ENCODE data around the gene HMBS.
"Not testable (repeated sequence)": the region's sequence is repeated elsewhere in the genome, so short reads cannot be mapped to it uniquely, and the experiment has no call there.

HMBS gene

DNA sequence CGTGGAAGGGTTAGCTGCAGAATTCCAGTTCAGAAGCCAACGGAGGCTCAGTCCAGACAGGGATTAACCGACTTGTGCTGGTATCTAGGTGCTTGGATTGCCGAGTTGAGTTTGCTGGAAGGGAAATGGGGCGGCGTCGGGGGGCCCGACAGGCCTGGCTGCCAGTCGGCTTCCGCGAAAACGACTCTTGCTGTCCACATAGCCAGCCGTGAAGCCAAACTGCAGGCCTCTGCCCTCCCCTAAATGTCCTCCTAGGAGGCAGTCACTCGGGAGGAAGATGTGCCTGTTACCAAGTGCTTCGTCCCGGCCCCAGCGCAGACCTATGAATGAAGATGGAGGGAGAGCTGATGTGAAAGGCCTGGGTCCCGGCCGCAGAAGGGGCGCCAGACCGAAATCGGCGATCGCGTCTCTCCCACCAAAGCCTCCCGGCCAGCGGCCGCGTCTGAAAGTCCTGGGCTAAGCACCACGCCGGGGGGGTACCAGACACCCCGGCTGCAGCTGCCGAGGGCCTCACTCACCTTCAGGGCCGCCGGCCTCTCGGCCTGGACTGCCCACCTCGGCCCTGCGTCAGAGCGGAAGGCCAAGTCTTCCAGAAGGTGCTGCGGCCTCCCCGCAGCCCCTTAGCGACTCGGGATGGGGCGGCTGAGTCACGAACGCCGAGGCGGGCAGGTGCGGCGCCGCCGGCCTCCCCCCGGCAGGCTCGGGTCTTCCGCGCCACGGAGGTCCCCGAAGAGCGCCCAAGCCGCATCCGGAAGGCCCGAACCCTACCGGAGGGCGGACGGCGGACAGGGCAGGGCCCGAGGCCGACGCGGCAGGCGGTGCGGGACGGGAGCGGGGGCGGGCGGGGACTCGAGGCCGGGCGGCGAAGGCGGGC is 9.5 kb downstream of the HMBS start:
- no peak for DNase-seq (ENCODE audit: low read depth, low spot score)
- H3K36me3 ChIP-seq (ENCODE audit: insufficient read depth, low read length), result peaks cover 56% of the 10 kb centered on the region

DNA sequence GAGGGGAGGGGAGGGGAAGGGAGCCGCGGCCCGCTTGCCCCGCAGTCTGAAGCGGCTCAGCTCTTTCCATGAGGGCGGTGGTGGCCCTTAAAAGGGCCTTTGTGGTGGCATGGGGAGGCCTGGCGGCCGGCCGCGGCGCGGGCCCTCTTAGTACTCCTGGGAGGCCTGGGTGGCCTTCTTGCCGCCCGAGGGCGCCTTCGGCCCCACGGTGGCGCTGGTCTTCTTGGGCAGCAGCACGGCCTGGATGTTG is 10.1 kb downstream of the HMBS start:
- peak overlapping the region; percentile 86 for H3K27ac ChIP-seq
- H3K4me3 ChIP-seq, result peak overlapping the region; percentile 99
- no peaks in the 10 kb centered on the region for H3K9me3 ChIP-seq (ENCODE audit: low read depth, low read length)
- H3K9ac ChIP-seq (ENCODE audit: insufficient read length), result peak overlapping the region; percentile 97
- TF ChIP-seq POLR2AphosphoS5 (IDR thresholded peaks at IDR 0.05; ENCODE audit: borderline replicate concordance, low read depth, low read length), result no peak
- TF ChIP-seq FOXP2 (optimal IDR thresholded peaks at IDR 0.05; ENCODE audit: control extremely low read depth, extremely low read length, insufficient read depth), result no peak
- no peak for TF ChIP-seq EZH2 (IDR thresholded peaks at IDR 0.05)
- no peak for DNase-seq (ENCODE audit: low read depth, low spot score)
- H3K36me3 ChIP-seq (ENCODE audit: insufficient read depth, low read length), result peaks cover 56% of the 10 kb centered on the region

More for the DNA sequence above, 9.5 kb downstream of the HMBS start:
- Histone ChIP-seq H3K9me3 (ENCODE audit: low read depth, low read length) (no peaks in the 10 kb centered on the region), H3K27ac (peak overlapping the region; percentile 86), H3K9ac (ENCODE audit: insufficient read length) (peak overlapping the region; percentile 97), H3K4me3 (peak overlapping the region; percentile 99)
- no peak for TF ChIP-seq EZH2 (IDR thresholded peaks at IDR 0.05)
- peak; percentile 60; the same call in 1 of the 2 replicates for TF ChIP-seq POLR2AphosphoS5 (IDR thresholded peaks at IDR 0.05; ENCODE audit: borderline replicate concordance, low read depth, low read length)

DNA sequence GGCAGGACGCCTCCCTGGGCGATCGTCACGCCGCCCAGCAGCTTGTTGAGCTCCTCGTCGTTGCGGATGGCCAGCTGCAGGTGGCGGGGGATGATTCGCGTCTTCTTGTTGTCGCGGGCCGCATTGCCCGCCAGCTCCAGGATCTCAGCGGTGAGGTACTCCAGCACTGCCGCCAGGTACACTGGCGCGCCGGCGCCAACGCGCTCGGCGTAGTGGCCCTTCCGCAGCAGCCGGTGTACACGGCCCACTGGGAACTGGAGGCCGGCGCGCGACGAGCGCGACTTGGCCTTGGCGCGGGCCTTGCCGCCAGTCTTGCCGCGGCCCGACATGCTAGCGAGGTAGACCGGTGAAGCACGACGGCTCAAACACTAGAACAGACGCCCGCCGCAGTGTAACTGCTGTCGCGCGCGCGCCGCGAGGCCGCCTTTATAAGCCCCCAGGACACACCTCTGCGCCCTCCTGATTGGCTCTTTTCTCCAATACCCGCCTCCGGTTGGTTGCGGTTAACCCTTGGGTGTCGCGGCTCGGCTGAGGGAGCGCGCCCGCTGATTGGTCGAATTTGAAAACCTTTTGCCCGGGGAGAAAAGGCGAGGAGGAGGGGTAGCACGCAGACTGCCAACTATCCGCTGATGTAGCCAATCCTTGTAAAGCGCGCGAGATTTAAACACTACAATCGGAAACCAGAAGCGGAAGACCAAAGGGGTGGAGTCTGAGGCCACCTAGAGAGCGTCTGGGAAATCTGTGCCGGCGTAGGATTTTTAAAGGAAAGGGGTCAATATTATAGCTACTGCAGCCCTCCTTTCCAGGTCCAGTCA is 10.6 kb downstream of the HMBS start:
- peaks cover 60% of the 10 kb centered on the region for H3K36me3 ChIP-seq (ENCODE audit: insufficient read depth, low read length)
- peak; percentile 96 for DNase-seq (ENCODE audit: low read depth, low spot score)
- TF ChIP-seq EZH2 (IDR thresholded peaks at IDR 0.05) (no peak), POLR2AphosphoS5 (IDR thresholded peaks at IDR 0.05; ENCODE audit: borderline replicate concordance, low read depth, low read length) (peak; percentile 100), FOXP2 (optimal IDR thresholded peaks at IDR 0.05; ENCODE audit: control extremely low read depth, extremely low read length, insufficient read depth) (peak; percentile 21)
- H3K27ac ChIP-seq, result peak overlapping the region; percentile 86
- peak overlapping the region; percentile 97 for H3K9ac ChIP-seq (ENCODE audit: insufficient read length)
- H3K4me3 ChIP-seq, result peak overlapping the region; percentile 99
- no peaks in the 10 kb centered on the region for H3K9me3 ChIP-seq (ENCODE audit: low read depth, low read length)

DNA sequence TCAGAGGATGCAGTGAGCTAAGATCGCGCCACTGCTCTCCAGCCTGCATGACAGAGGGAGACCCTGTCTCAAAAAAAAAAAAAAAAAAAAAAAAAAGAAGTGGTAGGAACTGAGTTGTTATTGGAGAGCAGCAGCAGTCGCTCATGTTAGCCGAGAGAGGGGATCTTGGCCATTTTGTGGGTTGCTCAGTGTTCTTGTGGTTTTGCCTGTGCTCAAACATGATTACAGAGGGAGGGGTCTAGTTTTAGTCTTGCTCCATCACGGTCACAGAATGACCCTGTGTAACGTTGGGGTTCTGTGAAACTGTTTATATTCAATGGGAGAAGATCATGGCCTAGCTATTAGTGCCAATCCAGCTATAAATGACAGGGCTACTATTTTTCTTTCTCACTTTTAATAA is 15.0 kb downstream of the HMBS start:
- peaks cover 33% of the 10 kb centered on the region for H3K36me3 ChIP-seq (ENCODE audit: insufficient read depth, low read length)
- peak overlapping the region; percentile 51 for H3K9ac ChIP-seq (ENCODE audit: insufficient read length)
- peak overlapping the region; percentile 95 for H3K4me3 ChIP-seq
- H3K9me3 ChIP-seq (ENCODE audit: low read depth, low read length), result no peaks in the 10 kb centered on the region
- H3K27ac ChIP-seq, result no peak overlapping the region; the same call in 1 of the 2 replicates
- TF ChIP-seq POLR2AphosphoS5 (IDR thresholded peaks at IDR 0.05; ENCODE audit: borderline replicate concordance, low read depth, low read length) (no peak), EZH2 (IDR thresholded peaks at IDR 0.05) (no peak), FOXP2 (optimal IDR thresholded peaks at IDR 0.05; ENCODE audit: control extremely low read depth, extremely low read length, insufficient read depth) (no peak)
- no peak for DNase-seq (ENCODE audit: low read depth, low spot score)

- Histone ChIP-seq H3K36me3 (ENCODE audit: insufficient read depth, low read length) (peaks cover 33% of the 10 kb centered on the region), H3K27ac (no peak overlapping the region; the same call in 1 of the 2 replicates), H3K9ac (ENCODE audit: insufficient read length) (peak overlapping the region; percentile 96), H3K4me3 (peak overlapping the region; percentile 95), H3K9me3 (ENCODE audit: low read depth, low read length) (no peaks in the 10 kb centered on the region)
- TF ChIP-seq EZH2 (IDR thresholded peaks at IDR 0.05), result no peak
- TF ChIP-seq FOXP2 (optimal IDR thresholded peaks at IDR 0.05; ENCODE audit: control extremely low read depth, extremely low read length, insufficient read depth), result no peak
- TF ChIP-seq POLR2AphosphoS5 (IDR thresholded peaks at IDR 0.05; ENCODE audit: borderline replicate concordance, low read depth, low read length), result no peak
- DNase-seq (ENCODE audit: low read depth, low spot score), result no peak
Observed at GRCh38 chr11:119100246-119100970, 15.7 kb downstream of the HMBS start.

DNA sequence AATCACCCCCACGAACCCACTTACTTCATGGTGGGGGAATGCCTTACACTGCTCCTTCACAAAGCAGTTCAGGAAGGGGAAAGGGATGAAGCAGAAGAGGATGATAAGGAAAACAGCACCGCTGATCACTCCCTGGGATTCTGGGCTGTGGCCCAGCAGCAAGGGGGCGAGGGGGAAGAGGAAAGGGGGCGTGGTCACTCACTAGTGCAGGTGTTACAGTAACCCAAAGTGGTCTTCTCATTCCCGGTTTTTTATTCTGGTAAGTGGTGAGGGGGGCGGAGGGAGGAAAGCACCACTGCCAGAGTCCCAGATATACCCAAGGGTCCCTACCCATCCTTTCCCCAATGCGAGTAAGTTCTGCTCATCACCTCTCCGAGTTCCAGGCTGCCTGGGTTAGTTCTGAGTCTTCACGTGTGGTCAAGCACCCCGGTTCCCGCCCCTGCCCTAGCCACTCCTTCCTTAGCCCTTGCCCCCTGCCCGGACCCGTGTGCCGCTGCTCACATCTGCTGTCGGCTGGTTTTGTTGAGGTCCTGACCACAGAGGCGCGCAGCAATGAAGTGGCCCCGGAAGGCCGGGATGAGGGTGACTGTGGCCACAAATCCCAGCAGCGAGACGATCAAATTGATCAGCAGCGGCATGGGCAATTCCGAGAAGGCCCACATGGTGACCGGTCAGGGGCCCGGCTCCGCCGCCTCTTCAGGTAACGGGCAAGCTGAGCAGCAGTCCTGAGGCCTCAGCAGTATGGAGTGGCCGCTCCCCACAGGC is 16.5 kb downstream of the HMBS start:
- no peak for DNase-seq (ENCODE audit: low read depth, low spot score)
- TF ChIP-seq POLR2AphosphoS5 (IDR thresholded peaks at IDR 0.05; ENCODE audit: borderline replicate concordance, low read depth, low read length) (no peak), FOXP2 (optimal IDR thresholded peaks at IDR 0.05; ENCODE audit: control extremely low read depth, extremely low read length, insufficient read depth) (no peak), EZH2 (IDR thresholded peaks at IDR 0.05) (no peak)
- no peaks in the 10 kb centered on the region for H3K9me3 ChIP-seq (ENCODE audit: low read depth, low read length)
- H3K9ac ChIP-seq (ENCODE audit: insufficient read length), result peak overlapping the region; percentile 96
- peak overlapping the region; percentile 100; the same call in 1 of the 2 replicates for H3K27ac ChIP-seq
- H3K36me3 ChIP-seq (ENCODE audit: insufficient read depth, low read length), result peaks cover 31% of the 10 kb centered on the region
- peak overlapping the region; percentile 95 for H3K4me3 ChIP-seq

GRCh38 chr11:119101759-119102423 is 17.2 kb downstream of the HMBS start, which contains the start of gene DPAGT1:
TSS of gene DPAGT1 (minus strand) at chr11:119101853. CDS start at chr11:119101655, 198 bp downstream.
- DNase-seq (ENCODE audit: low read depth, low spot score), result peak; percentile 89
- H3K36me3 ChIP-seq (ENCODE audit: insufficient read depth, low read length), result peaks cover 23% of the 10 kb centered on the region
- TF ChIP-seq POLR2AphosphoS5 (IDR thresholded peaks at IDR 0.05; ENCODE audit: borderline replicate concordance, low read depth, low read length) (0 out of 2 replicates have a peak, but pooled peaks have one; percentile 40), EZH2 (IDR thresholded peaks at IDR 0.05) (no peak), FOXP2 (optimal IDR thresholded peaks at IDR 0.05; ENCODE audit: control extremely low read depth, extremely low read length, insufficient read depth) (peak; percentile 78)
- peak within 1 kb of the TSS; percentile 96 for H3K9ac ChIP-seq (ENCODE audit: insufficient read length)
- peak within 1 kb of the TSS; percentile 100 for H3K27ac ChIP-seq
- peak within 1 kb of the TSS; percentile 95 for H3K4me3 ChIP-seq
- no peaks in the 10 kb centered on the region for H3K9me3 ChIP-seq (ENCODE audit: low read depth, low read length)

DNA sequence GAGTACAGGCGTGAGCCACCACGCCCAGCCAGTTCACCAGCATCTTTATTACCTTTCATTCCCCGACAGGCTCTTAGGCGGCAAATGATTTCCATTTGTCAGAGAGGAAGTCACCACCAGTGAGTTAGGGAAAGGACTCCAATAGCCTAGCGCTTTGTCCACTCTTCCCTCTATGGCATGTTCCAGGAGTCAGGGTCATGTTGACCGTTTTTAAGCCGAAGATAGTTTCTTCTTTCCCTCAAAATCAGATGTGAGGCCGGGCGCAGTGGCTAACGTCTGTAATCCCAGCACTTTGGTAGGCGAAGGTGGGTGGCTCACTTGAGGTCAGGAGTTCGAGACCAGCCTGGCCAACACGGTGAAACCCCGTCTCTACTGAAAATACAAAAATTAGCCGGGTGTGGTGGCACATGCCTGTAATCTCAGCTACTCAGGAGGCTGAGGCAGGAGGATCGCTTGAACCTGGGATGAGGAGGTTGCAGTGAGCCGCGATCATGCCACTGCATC is 18.5 kb downstream of the HMBS start:
- H3K9me3 ChIP-seq (ENCODE audit: low read depth, low read length); H3K9ac ChIP-seq (ENCODE audit: insufficient read length); DNase-seq (ENCODE audit: low read depth, low spot score); H3K4me3 ChIP-seq: not testable (repeated sequence)
- Histone ChIP-seq H3K36me3 (ENCODE audit: insufficient read depth, low read length) (peaks cover 10% of the 10 kb centered on the region), H3K27ac (peak overlapping the region; percentile 100; the same call in 1 of the 2 replicates)
